Osteoblast (primary cell): ENCODE results near the gene JMJD1C. TPM values are rescaled to one million over a fixed set of nuclear protein-coding genes. Genes with fewer than 3 reads are reported as not detected.

ENCODE experiments used
- DNase-seq: peaks from one replicate; pipeline ENCODE4 v3.0.0; 2011; ENCODE audit warnings: low spot score, mixed read lengths; ENCODE audit not compliant: insufficient read length; ENCODE audit errors: missing footprints
- H2AFZ ChIP-seq: 2 replicates; pipeline ENCODE4 v1.6.0; 2011; ENCODE audit warnings: mild to moderate bottlenecking, low read length
- H3K27ac ChIP-seq: 2 replicates; pipeline ENCODE4 v1.5.1; 2011; ENCODE audit warnings: mild to moderate bottlenecking, low read depth, low read length, moderate library complexity
- H3K27me3 ChIP-seq: 2 replicates; pipeline ENCODE4 v1.6.0; 2012; ENCODE audit warnings: mild to moderate bottlenecking, control low read depth, inconsistent platforms, low read length, moderate library complexity; ENCODE audit not compliant: insufficient read depth
- H3K36me3 ChIP-seq: 2 replicates; pipeline ENCODE4 v1.5.1; 2011; ENCODE audit warnings: mild to moderate bottlenecking, low read length, control low read depth, moderate library complexity; ENCODE audit not compliant: insufficient read depth
- H3K4me1 ChIP-seq: 2 replicates; pipeline ENCODE4 v1.5.1; 2011; ENCODE audit warnings: mild to moderate bottlenecking, low read length, control low read depth, moderate library complexity; ENCODE audit not compliant: insufficient read depth
- H3K4me2 ChIP-seq: 2 replicates; pipeline ENCODE4 v1.6.0; 2011; ENCODE audit warnings: mild to moderate bottlenecking, low read length; ENCODE audit not compliant: insufficient read depth
- H3K4me3 ChIP-seq: fragments of 200-600 bp; sonication (generic); 3 replicates; pipeline ENCODE4 v1.5.1; 2012; ENCODE audit warnings: mild to moderate bottlenecking, low read length, inconsistent platforms; ENCODE audit not compliant: insufficient read depth
- H3K79me2 ChIP-seq: 2 replicates; pipeline ENCODE4 v1.6.0; 2012; ENCODE audit warnings: mild to moderate bottlenecking, low read length, control low read depth, inconsistent platforms; ENCODE audit not compliant: insufficient read depth
- H3K9me3 ChIP-seq: 2 replicates; pipeline ENCODE4 v1.5.1; 2011; ENCODE audit warnings: low read depth, low read length, control low read depth
- H4K20me1 ChIP-seq: 2 replicates; pipeline ENCODE4 v1.6.0; 2012; ENCODE audit warnings: mild to moderate bottlenecking, low read length, control low read depth; ENCODE audit not compliant: insufficient read depth
- CTCF ChIP-seq: IDR thresholded peaks from 2 replicates; pipeline ENCODE4 v1.5.1; 2011; ENCODE audit warnings: mild to moderate bottlenecking, low read depth, low read length, moderate library complexity; ENCODE audit errors: extremely low read depth
- total RNA-seq: library from RNA; depleted of rRNA; stranded (reverse); fragments of >200 nt; gene quantifications from 2 replicates; pipeline ENCODE4 v1.2.3, GENCODE V29; 2012

Gene JMJD1C
- total RNA-seq, 1 donor: 92.6 TPM

- H4K20me1 ChIP-seq: peaks cover 20% of the 10 kb centered on the region
- peak overlapping the region; percentile 61 for H3K27ac ChIP-seq
These were observed 259.2 kb downstream of the JMJD1C start for GRCh38 chr10:63206576-63206975.

GRCh38 chr10:63205421-63205820 is 260.4 kb downstream of the JMJD1C start:
- peaks cover 67% of the 10 kb centered on the region for H3K79me2 ChIP-seq
- no peaks in the 10 kb centered on the region for H3K27me3 ChIP-seq
- no peak for TF ChIP-seq CTCF
- H3K4me1 ChIP-seq: peaks cover 41% of the 10 kb centered on the region
- H3K36me3 ChIP-seq: peaks cover 19% of the 10 kb centered on the region
- H3K4me2 ChIP-seq: no peak overlapping the region
- H2AFZ ChIP-seq: no peak overlapping the region
- H3K27ac ChIP-seq: no peak overlapping the region
- DNase-seq: no peak
- no peaks in the 10 kb centered on the region for H3K9me3 ChIP-seq
- H4K20me1 ChIP-seq: peaks cover 12% of the 10 kb centered on the region
- H3K4me3 ChIP-seq: no peak overlapping the region

More at GRCh38 chr10:63206576-63206975, 259.2 kb downstream of the JMJD1C start:
- peaks cover 46% of the 10 kb centered on the region for H3K4me1 ChIP-seq
- peaks cover 25% of the 10 kb centered on the region for H3K36me3 ChIP-seq
- no peaks in the 10 kb centered on the region for H3K9me3 ChIP-seq
- no peak for TF ChIP-seq CTCF
- H3K79me2 ChIP-seq: peaks cover 73% of the 10 kb centered on the region
- no peak overlapping the region for H3K4me3 ChIP-seq
- DNase-seq: no peak
- no peaks in the 10 kb centered on the region for H3K27me3 ChIP-seq
- H2AFZ ChIP-seq: no peak overlapping the region
- H3K4me2 ChIP-seq: peak overlapping the region; percentile 70

GRCh38 chr10:63204667-63205391 is 260.9 kb downstream of the JMJD1C start:
- Histone ChIP-seq H3K9me3 (no peaks in the 10 kb centered on the region), H3K36me3 (peaks cover 22% of the 10 kb centered on the region), H3K27ac (no peak overlapping the region), H4K20me1 (peaks cover 7% of the 10 kb centered on the region), H3K79me2 (peaks cover 64% of the 10 kb centered on the region), H3K4me2 (peak overlapping the region; percentile 61), H3K4me1 (peaks cover 35% of the 10 kb centered on the region), H2AFZ (no peak overlapping the region), H3K4me3 (peak overlapping the region; percentile 16), H3K27me3 (no peaks in the 10 kb centered on the region)
- TF ChIP-seq CTCF: no peak
- no peak for DNase-seq

GRCh38 chr10:63201118-63201517 is 264.7 kb downstream of the JMJD1C start:
- no peak for TF ChIP-seq CTCF
- no peak for DNase-seq
- Histone ChIP-seq H3K4me3 (no peak overlapping the region), H3K4me2 (no peak overlapping the region), H3K79me2 (peaks cover 47% of the 10 kb centered on the region), H3K9me3 (no peaks in the 10 kb centered on the region), H3K4me1 (peaks cover 24% of the 10 kb centered on the region), H3K27me3 (no peaks in the 10 kb centered on the region), H3K27ac (no peak overlapping the region), H3K36me3 (peaks cover 23% of the 10 kb centered on the region), H4K20me1 (peaks cover 3% of the 10 kb centered on the region), H2AFZ (no peak overlapping the region)
